SK-N-SH treated with all-trans-retinoic acid at 6 μM for 48 hours (cell line): ENCODE data around the gene NHLRC1.

Source experiments
- ATAC-seq: fragments of 200-7000 bp; cut with Tn5 transposase; 3 replicates; pipeline ENCODE4 v1.9.1; 2020; ENCODE audit warnings: mild to moderate bottlenecking, moderate library complexity
- ARNTL ChIP-seq: fragments of 450-650 bp; formaldehyde crosslinking; IDR thresholded peaks from 2 replicates; pipeline ENCODE4 v1.5.0; 2020; ENCODE audit warnings: low read depth, mild to moderate bottlenecking, moderate library complexity, borderline replicate concordance
- BACH2 ChIP-seq: fragments of 250-450 bp; sonication (Bioruptor Pico); IDR thresholded peaks from 2 replicates; pipeline ENCODE4 v1.9.0; 2021; ENCODE audit warnings: mild to moderate bottlenecking, borderline replicate concordance
- CSDC2 ChIP-seq: fragments of 250-450 bp; sonication (Bioruptor Pico); IDR thresholded peaks from 2 replicates; pipeline ENCODE4 v1.5.0; 2020; ENCODE audit warnings: mild to moderate bottlenecking, moderate library complexity
- GLIS3 ChIP-seq: fragments of 250-450 bp; sonication (Bioruptor Pico); IDR thresholded peaks from 2 replicates; pipeline ENCODE4 v1.5.0; 2020; ENCODE audit warnings: mild to moderate bottlenecking, moderate library complexity
- OSR1 ChIP-seq: fragments of 250-450 bp; sonication (Bioruptor Pico); IDR thresholded peaks from 2 replicates; pipeline ENCODE4 v1.8.0; 2022; ENCODE audit warnings: moderate library complexity, mild to moderate bottlenecking, inconsistent platforms
- PPARA ChIP-seq: fragments of 250-450 bp; sonication (Bioruptor Pico); IDR thresholded peaks from 2 replicates; pipeline ENCODE4 v1.5.0; 2020; ENCODE audit warnings: mild to moderate bottlenecking, borderline replicate concordance
- RARB ChIP-seq: fragments of 250-450 bp; sonication (Bioruptor Pico); IDR thresholded peaks from 2 replicates; pipeline ENCODE4 v1.8.0; 2021; ENCODE audit warnings: mild to moderate bottlenecking, moderate library complexity
- SNAI2 ChIP-seq: fragments of 250-450 bp; sonication (Bioruptor Pico); IDR thresholded peaks from 2 replicates; pipeline ENCODE4 v1.5.0; 2020; ENCODE audit warnings: mild to moderate bottlenecking, moderate library complexity
- TCF4 ChIP-seq: fragments of 250-450 bp; sonication (Bioruptor Pico); IDR thresholded peaks from 2 replicates; pipeline ENCODE4 v1.8.0; 2021; ENCODE audit warnings: mild to moderate bottlenecking, moderate library complexity, borderline replicate concordance
- ZC3H10 ChIP-seq: fragments of 250-450 bp; sonication (Bioruptor Pico); IDR thresholded peaks from 2 replicates; pipeline ENCODE4 v1.5.1; 2021; ENCODE audit warnings: mild to moderate bottlenecking, moderate library complexity
- ZFP3 ChIP-seq: fragments of 250-450 bp; sonication (Bioruptor Pico); IDR thresholded peaks from 2 replicates; pipeline ENCODE4 v1.5.0; 2020; ENCODE audit warnings: mild to moderate bottlenecking, moderate library complexity
- ZNF565 ChIP-seq: fragments of 450-650 bp; formaldehyde crosslinking; conservative IDR thresholded peaks from 2 replicates; pipeline ENCODE4 v1.5.0; 2020; ENCODE audit warnings: low read depth, mild to moderate bottlenecking, moderate library complexity
- ZNF70 ChIP-seq: fragments of 450-650 bp; formaldehyde crosslinking; IDR thresholded peaks from 2 replicates; pipeline ENCODE4 v1.5.0; 2020; ENCODE audit warnings: mild to moderate bottlenecking, moderate library complexity
- ZNF8 ChIP-seq: fragments of 450-650 bp; formaldehyde crosslinking; IDR thresholded peaks from 2 replicates; pipeline ENCODE4 v1.5.0; 2020; ENCODE audit warnings: mild to moderate bottlenecking, moderate library complexity
- TF ChIP-seq, protein P1 (sequence below): fragments of 250-450 bp; sonication (Bioruptor Pico); IDR thresholded peaks from 2 replicates; pipeline ENCODE4 v1.5.0; 2020; ENCODE audit warnings: mild to moderate bottlenecking, moderate library complexity
- TF ChIP-seq, protein P2 (sequence below): fragments of 250-450 bp; sonication (Bioruptor Pico); IDR thresholded peaks from 2 replicates; pipeline ENCODE4 v1.5.1; 2020; ENCODE audit warnings: low read depth, mild to moderate bottlenecking, moderate library complexity
- TF ChIP-seq, protein P3 (sequence below): fragments of 250-450 bp; sonication (Bioruptor Pico); IDR thresholded peaks from 2 replicates; pipeline ENCODE4 v1.8.0; 2021; ENCODE audit warnings: low read depth, mild to moderate bottlenecking, moderate library complexity, borderline replicate concordance

The NHLRC1 gene

DNA sequence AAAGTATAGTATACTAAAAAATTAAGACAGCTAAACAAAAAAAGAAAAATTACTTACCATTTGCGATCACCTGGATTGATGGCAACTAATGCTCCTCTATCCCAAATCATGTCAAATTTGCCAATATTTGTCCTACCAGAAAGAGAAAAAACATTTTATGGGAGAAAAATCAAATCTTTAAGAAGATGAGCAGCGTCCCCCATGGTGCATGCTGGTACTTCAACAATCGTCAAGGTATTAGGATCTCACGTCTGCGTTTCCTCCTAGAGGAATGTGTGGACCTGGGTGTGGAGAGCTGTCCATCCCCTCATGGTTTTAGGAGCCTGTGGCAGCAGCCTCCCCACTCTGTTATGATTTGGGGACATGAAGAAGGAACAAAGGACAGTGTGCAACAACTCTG lies 16.4 kb upstream of the NHLRC1 start (continued):
- TF ChIP-seq, protein P1, sequence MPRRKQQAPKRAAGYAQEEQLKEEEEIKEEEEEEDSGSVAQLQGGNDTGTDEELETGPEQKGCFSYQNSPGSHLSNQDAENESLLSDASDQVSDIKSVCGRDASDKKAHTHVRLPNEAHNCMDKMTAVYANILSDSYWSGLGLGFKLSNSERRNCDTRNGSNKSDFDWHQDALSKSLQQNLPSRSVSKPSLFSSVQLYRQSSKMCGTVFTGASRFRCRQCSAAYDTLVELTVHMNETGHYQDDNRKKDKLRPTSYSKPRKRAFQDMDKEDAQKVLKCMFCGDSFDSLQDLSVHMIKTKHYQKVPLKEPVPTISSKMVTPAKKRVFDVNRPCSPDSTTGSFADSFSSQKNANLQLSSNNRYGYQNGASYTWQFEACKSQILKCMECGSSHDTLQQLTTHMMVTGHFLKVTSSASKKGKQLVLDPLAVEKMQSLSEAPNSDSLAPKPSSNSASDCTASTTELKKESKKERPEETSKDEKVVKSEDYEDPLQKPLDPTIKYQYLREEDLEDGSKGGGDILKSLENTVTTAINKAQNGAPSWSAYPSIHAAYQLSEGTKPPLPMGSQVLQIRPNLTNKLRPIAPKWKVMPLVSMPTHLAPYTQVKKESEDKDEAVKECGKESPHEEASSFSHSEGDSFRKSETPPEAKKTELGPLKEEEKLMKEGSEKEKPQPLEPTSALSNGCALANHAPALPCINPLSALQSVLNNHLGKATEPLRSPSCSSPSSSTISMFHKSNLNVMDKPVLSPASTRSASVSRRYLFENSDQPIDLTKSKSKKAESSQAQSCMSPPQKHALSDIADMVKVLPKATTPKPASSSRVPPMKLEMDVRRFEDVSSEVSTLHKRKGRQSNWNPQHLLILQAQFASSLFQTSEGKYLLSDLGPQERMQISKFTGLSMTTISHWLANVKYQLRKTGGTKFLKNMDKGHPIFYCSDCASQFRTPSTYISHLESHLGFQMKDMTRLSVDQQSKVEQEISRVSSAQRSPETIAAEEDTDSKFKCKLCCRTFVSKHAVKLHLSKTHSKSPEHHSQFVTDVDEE, result no peak
- TF ChIP-seq, protein P2, sequence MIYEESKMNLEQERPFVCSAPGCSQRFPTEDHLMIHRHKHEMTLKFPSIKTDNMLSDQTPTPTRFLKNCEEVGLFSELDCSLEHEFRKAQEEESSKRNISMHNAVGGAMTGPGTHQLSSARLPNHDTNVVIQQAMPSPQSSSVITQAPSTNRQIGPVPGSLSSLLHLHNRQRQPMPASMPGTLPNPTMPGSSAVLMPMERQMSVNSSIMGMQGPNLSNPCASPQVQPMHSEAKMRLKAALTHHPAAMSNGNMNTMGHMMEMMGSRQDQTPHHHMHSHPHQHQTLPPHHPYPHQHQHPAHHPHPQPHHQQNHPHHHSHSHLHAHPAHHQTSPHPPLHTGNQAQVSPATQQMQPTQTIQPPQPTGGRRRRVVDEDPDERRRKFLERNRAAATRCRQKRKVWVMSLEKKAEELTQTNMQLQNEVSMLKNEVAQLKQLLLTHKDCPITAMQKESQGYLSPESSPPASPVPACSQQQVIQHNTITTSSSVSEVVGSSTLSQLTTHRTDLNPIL (CRISPR knock-in tag), result no peak
- TF ChIP-seq ZNF8 (CRISPR knock-in tag) (no peak), CSDC2 (no peak), ZFP3 (CRISPR knock-in tag) (no peak), RARB (CRISPR knock-in tag) (no peak), ARNTL (CRISPR knock-in tag) (no peak), BACH2 (CRISPR knock-in tag) (no peak), ZC3H10 (CRISPR knock-in tag) (no peak), ZNF565 (CRISPR knock-in tag) (no peak), PPARA (CRISPR knock-in tag) (no peak)

DNA sequence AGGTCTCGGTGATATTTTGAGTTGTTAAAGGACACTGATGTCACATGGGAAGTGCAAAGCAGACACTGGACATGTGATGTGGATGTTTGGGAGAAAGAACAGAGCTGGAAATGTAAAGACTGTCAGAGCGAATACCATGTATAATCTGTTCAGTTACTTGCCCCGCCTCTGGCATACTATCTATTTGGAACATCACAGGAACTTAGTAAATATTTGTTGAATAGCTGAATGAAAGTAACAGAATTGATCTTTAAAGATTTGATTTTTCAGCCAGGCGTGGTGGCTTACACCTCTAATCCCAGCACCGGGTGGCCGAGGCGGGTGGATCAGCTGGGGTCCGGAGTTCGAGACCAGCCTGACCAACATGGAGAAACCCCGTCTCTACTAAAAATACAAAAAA lies 13.8 kb upstream of the NHLRC1 start:
- TF ChIP-seq GLIS3 (CRISPR knock-in tag) (no peak), ZFP3 (CRISPR knock-in tag) (no peak), OSR1 (no peak)
- no peak for ATAC-seq

DNA sequence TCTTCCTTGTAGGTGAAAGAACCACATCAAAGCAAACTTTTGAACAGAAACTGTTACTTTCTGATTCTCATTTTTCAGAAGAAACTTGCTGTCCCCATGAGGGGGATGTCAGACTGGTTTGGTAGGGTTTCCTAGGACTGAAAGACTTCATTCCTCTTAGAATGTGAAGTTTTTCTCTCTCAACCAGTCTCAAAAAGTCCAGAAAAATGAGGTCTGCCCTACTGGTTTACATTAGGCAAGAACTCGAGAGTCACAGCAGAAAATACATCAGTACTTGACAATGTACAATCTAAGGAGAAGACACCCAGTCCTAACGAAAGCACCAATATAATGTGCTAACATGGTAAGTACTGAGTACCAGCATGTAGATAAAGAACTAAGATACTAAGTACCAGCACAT lies 12.7 kb upstream of the NHLRC1 start:
- TF ChIP-seq, protein P2 (CRISPR knock-in tag), result no peak
- no peak for ATAC-seq

DNA sequence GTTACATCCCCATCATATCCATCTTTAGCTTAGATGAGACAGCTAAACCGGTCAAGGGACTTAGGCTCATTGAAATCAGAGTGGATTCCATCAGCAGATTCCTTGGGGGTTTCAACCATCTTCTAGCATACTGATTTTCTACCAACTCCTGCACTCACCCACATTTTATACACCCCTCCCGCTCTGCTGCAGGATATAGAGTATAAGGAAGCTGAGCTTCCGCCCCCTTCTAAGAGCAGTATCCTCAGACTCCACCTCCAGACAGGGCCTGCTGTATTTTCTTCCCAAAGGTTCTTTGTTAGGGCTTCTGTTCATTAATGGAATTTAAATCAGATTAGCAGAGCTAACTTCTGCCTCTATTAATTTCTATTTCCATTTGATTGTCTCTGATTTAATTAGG lies 9.9 kb upstream of the NHLRC1 start:
- TF ChIP-seq, protein P2 (CRISPR knock-in tag), result no peak
- TF ChIP-seq ZNF8 (CRISPR knock-in tag), result no peak
- no peak for TF ChIP-seq ARNTL (CRISPR knock-in tag)
- TF ChIP-seq RARB (CRISPR knock-in tag), result no peak
- TF ChIP-seq ZNF565 (CRISPR knock-in tag), result no peak
- TF ChIP-seq, protein P3, sequence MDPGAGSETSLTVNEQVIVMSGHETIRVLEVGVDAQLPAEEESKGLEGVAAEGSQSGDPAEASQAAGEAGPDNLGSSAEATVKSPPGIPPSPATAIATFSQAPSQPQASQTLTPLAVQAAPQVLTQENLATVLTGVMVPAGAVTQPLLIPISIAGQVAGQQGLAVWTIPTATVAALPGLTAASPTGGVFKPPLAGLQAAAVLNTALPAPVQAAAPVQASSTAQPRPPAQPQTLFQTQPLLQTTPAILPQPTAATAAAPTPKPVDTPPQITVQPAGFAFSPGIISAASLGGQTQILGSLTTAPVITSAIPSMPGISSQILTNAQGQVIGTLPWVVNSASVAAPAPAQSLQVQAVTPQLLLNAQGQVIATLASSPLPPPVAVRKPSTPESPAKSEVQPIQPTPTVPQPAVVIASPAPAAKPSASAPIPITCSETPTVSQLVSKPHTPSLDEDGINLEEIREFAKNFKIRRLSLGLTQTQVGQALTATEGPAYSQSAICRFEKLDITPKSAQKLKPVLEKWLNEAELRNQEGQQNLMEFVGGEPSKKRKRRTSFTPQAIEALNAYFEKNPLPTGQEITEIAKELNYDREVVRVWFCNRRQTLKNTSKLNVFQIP, result no peak
- no peak for TF ChIP-seq SNAI2
- ATAC-seq, result no peak

DNA sequence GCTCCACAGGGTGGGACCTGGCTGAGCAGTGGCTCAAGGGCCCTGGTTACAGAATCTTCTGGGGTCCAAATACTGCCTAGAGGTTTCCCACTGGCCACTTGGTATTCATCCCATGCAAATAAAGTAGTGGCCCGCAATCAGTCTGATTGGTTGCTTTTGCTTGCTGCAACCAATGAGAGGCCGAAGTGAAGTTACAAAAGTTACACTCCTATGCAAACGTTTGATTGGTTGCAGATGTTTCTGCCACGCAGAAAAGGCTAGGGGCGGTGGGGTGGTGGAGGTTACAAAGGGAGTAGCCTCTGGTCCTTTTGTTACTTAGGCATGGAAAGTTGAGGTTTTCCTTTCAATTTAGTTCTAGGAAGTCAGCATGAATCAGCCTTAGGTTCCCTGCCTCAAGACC lies 3.6 kb upstream of the NHLRC1 start:
- no peak for ATAC-seq
- TF ChIP-seq ZFP3 (CRISPR knock-in tag) (no peak), ZNF70 (no peak)

DNA sequence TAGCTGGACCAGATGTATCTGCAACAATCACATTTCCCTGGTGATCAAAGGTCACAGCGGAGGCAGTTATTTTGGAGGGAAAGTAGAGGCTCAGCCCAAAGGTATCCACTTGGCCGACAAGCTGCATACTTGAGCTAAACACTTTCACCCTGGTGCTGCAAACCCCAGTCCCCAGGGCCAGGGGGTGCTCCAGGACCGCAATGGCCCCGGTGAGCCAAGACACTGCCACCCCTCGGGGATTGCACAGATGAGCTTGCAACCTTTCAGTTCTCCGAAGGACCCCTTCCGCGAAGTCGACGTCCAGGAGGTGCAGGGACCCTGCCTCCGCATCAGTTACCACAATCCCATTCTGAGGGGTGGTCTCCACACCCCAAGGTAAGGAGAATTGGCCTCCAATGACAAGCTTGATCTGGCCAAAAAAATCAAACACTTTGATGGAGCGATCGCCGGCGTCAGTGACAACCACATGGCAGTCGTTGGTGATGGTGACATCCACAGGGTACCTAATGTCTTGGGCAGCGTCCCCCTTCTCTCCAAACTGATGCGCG lies 823 bp downstream of the NHLRC1 start:
- ATAC-seq, result no peak

More for the DNA sequence above, 823 bp downstream of the NHLRC1 start:
- TF ChIP-seq GLIS3 (CRISPR knock-in tag) (no peak), ZFP3 (CRISPR knock-in tag) (no peak), ZNF70 (no peak), TCF4 (CRISPR knock-in tag) (no peak)
